GM06990 (cell line): ENCODE data around the gene RGS18.

ENCODE experiments used
- DNase-seq: peaks from one replicate; pipeline ENCODE4 v3.0.0-alpha.2; 2011; ENCODE audit not compliant: insufficient read length; ENCODE audit errors: extremely low read depth
- H3K27me3 ChIP-seq: replicated peaks from 2 replicates; pipeline ENCODE4 v1.6.0; 2011; ENCODE audit warnings: low read length; ENCODE audit not compliant: control insufficient read depth, insufficient read depth
- H3K36me3 ChIP-seq: 2 replicates; pipeline ENCODE4 v1.5.1; 2011; ENCODE audit warnings: low read length; ENCODE audit not compliant: control insufficient read depth, insufficient read depth
- H3K4me3 ChIP-seq: replicated peaks from 2 replicates; pipeline ENCODE4 v1.5.1; 2011; ENCODE audit warnings: low read depth, mild to moderate bottlenecking, control low read depth, low read length
- TF ChIP-seq, protein P1 (sequence below): IDR thresholded peaks from 2 replicates; pipeline ENCODE4 v1.5.1; 2011; ENCODE audit warnings: low read length, control low read depth, mild to moderate bottlenecking, inconsistent platforms; ENCODE audit not compliant: insufficient read depth, poor library complexity, severe bottlenecking

RGS18 gene

DNA sequence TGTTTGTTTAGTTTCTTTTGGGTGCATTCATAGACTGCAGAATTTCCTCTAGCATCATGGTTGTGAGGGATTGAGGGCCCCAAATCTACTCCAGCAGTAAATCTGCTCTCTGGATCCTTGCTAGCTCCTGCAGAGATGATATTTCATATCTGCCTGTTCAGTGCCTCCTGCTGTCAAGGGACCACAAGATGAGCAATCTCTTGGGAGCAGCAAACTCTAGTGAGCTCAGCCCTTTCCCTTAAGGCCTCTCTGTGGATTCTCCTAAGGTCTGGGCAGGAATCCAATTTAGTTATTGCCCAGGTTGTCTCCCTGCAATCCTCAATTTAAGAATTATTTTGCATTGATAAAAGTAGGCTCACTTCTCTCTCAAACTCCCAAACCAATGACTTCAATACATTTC, 76.9 kb downstream of the RGS18 start:
- H3K4me3 ChIP-seq = no peak overlapping the region
- TF ChIP-seq, protein P1, sequence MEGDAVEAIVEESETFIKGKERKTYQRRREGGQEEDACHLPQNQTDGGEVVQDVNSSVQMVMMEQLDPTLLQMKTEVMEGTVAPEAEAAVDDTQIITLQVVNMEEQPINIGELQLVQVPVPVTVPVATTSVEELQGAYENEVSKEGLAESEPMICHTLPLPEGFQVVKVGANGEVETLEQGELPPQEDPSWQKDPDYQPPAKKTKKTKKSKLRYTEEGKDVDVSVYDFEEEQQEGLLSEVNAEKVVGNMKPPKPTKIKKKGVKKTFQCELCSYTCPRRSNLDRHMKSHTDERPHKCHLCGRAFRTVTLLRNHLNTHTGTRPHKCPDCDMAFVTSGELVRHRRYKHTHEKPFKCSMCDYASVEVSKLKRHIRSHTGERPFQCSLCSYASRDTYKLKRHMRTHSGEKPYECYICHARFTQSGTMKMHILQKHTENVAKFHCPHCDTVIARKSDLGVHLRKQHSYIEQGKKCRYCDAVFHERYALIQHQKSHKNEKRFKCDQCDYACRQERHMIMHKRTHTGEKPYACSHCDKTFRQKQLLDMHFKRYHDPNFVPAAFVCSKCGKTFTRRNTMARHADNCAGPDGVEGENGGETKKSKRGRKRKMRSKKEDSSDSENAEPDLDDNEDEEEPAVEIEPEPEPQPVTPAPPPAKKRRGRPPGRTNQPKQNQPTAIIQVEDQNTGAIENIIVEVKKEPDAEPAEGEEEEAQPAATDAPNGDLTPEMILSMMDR = no peak
- DNase-seq = no peak

More for the DNA sequence above, 76.9 kb downstream of the RGS18 start:
- H3K27me3 ChIP-seq = no peaks in the 10 kb centered on the region
- no peaks in the 10 kb centered on the region for H3K36me3 ChIP-seq
